MCF 10A (cell line): ENCODE results near the gene NOBOX. TPM values are rescaled to one million over a fixed set of nuclear protein-coding genes. Genes with fewer than 3 reads are reported as not detected.
A peak's percentile ranks its signal among the peaks of the same experiment; 100 is the strongest.
"Not testable (repeated sequence)": the region's sequence is repeated elsewhere in the genome, so short reads cannot be mapped to it uniquely, and the experiment has no call there.

Source experiments
- BruUV-seq: library from RNA; stranded (reverse); fragments of 400-500 nt; replicated peaks from 2 replicates; lab custom pipeline; 2021; lab: Mats Ljungman, UMichigan
- CTCF ChIA-PET: fragments of 300-600 bp; sonication (Branson Sonifier 250); formaldehyde crosslinking; extraction: SDS; loops from one replicate; lab custom pipeline; 2021; ENCODE audit warnings: antibody characterized with exemption, inconsistent platforms; lab: Yijun Ruan, JAX
- POLR2A ChIA-PET: fragments of 300-600, 350-650 bp; sonication (Branson Sonifier 250); formaldehyde crosslinking; extraction: SDS; loops from one replicate; lab custom pipeline; 2020; ENCODE audit warnings: antibody characterized with exemption, inconsistent platforms; lab: Yijun Ruan, JAX
- DNase-seq: peaks from one replicate; pipeline ENCODE4 v3.0.0-alpha.2; 2018; ENCODE audit not compliant: unreplicated experiment
- H3K27ac Mint-ChIP-seq: one replicate; pipeline ENCODE4 v1.8.0; 2022; ENCODE audit warnings: mild to moderate bottlenecking, low read depth, mixed read lengths; ENCODE audit not compliant: unreplicated experiment
- H3K27me3 Mint-ChIP-seq: one replicate; pipeline ENCODE4 v1.8.0; 2022; ENCODE audit warnings: mixed read lengths; ENCODE audit not compliant: insufficient read depth, unreplicated experiment
- H3K36me3 Mint-ChIP-seq: one replicate; pipeline ENCODE4 v1.8.0; 2022; ENCODE audit warnings: mild to moderate bottlenecking, moderate library complexity, mixed read lengths; ENCODE audit not compliant: insufficient read depth, unreplicated experiment
- H3K4me1 Mint-ChIP-seq: one replicate; pipeline ENCODE4 v1.8.0; 2022; ENCODE audit warnings: mixed read lengths; ENCODE audit not compliant: insufficient read depth, unreplicated experiment
- H3K4me3 Mint-ChIP-seq: one replicate; pipeline ENCODE4 v1.8.0; 2022; ENCODE audit warnings: mild to moderate bottlenecking, moderate library complexity, mixed read lengths; ENCODE audit not compliant: unreplicated experiment
- H3K9me3 Mint-ChIP-seq: one replicate; pipeline ENCODE4 v1.8.0; 2022; ENCODE audit warnings: mixed read lengths; ENCODE audit not compliant: unreplicated experiment
- intact Hi-C: fragments of 100-400 bp; cut with micrococcal nuclease; formaldehyde crosslinking; loops from 2 replicates; pipeline ENCODE4 v1.14.1; 2022
- total RNA-seq: library from RNA; stranded (reverse); gene quantifications from 2 replicates; pipeline ENCODE4 v1.2.3, GENCODE V29; 2022

NOBOX gene
- total RNA-seq, 1 experiment from 2014 or later = not detected

DNA sequence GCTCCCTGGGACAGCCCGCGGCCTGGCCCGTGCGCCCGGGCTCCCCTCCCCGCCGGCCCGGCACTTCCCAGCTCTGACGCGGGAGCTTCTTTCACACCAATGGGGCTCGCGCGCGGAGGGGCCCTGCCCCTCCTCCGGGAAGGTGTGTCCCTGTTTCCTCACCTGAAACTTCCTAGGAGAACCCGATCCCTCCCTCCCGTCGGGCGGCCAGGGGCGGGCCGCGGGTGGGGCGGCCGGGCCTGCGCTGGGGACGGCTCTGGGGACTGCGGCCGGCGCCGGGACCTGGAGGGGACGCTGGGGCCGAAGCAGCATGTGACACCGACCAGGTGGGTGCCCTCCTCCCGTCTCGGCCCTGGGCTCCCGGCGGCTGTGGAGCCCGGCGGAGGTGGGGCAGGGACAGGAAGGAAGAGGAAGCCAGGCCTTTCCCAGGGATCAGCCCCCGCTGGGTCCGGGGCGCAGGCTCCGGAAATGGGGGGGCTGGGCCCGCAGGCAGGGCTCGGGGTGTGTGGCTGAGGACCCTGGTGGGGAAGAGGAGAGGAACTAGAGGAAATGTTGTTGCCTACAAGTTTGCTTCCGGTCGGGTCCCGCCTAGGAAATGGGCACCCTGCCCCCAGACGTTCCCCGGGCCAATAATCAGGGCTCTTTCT, 48.2 kb downstream of the NOBOX start, which contains the start of gene ARHGEF5:
TSS of gene ARHGEF5 (plus strand) at position 227 of the 647 bp plus-strand sequence. CDS start 7,268 bp downstream, outside the sequence.
- H3K36me3 Mint-ChIP-seq, CTCF ChIA-PET, H3K4me1 Mint-ChIP-seq, BruUV-seq, H3K9me3 Mint-ChIP-seq, DNase-seq, H3K27me3 Mint-ChIP-seq, POLR2A ChIA-PET, intact Hi-C loops: not testable (repeated sequence)
- H3K27ac Mint-ChIP-seq = peak within 1 kb of the TSS; percentile 71
- peak within 1 kb of the TSS; percentile 78 for H3K4me3 Mint-ChIP-seq

GRCh38 chr7:144351667-144352066, 51.8 kb downstream of the NOBOX start:
- DNase-seq, H3K4me1 Mint-ChIP-seq, POLR2A ChIA-PET, BruUV-seq, intact Hi-C loops, CTCF ChIA-PET, H3K4me3 Mint-ChIP-seq, H3K9me3 Mint-ChIP-seq, H3K36me3 Mint-ChIP-seq, H3K27me3 Mint-ChIP-seq, H3K27ac Mint-ChIP-seq: not testable (repeated sequence)

DNA sequence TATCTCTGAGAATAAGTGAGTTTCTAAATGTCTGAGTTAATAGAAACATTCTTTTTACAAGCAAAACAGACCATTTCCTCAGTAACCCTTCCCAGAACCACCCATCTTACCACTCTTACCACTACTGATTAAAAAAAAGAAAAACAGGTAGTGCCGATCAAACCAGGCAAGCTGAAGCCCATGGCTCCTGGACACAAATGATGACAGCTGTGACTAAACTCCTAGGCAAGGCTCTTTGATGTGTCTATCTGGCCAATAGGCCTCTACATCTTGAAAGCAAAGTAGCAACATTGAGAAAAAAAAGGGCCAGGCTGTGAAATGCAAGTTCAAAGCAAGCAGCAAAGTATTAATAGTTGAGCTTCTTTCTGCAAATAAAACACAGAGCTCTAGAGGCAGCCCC, 54.9 kb downstream of the NOBOX start:
- H3K4me1 Mint-ChIP-seq, H3K4me3 Mint-ChIP-seq, H3K9me3 Mint-ChIP-seq, DNase-seq, POLR2A ChIA-PET, BruUV-seq, H3K27me3 Mint-ChIP-seq, intact Hi-C loops, CTCF ChIA-PET, H3K27ac Mint-ChIP-seq, H3K36me3 Mint-ChIP-seq: not testable (repeated sequence)

Other genes starting within 250 kb of the NOBOX start
- 23.2 and 26.0 TPM in 2 replicates for gene CTAGE4, start 220.2 kb downstream of the NOBOX start, total RNA-seq
- 0.93 TPM in 1 of 2 replicates, not detected in the other for gene ARHGEF35, start 207.9 kb downstream of the NOBOX start, total RNA-seq
- gene OR2A42, start 164.1 kb downstream of the NOBOX start, total RNA-seq = not detected in 2 replicates
- gene OR2A7, start 138.9 kb downstream of the NOBOX start, total RNA-seq = 10.0 and 13.6 TPM in 2 replicates
- gene CTAGE8, start 134.4 kb downstream of the NOBOX start, total RNA-seq = 0.96 and 2.6 TPM in 2 replicates
- gene OR2A1, start 91.3 kb downstream of the NOBOX start, total RNA-seq = not detected in 2 replicates
- 48.2 and 54.7 TPM in 2 replicates for gene ARHGEF5, start 48.3 kb downstream of the NOBOX start, total RNA-seq